ENCODE data around the gene LAGE3. TPM values are rescaled to one million over a fixed set of nuclear protein-coding genes. Genes with fewer than 3 reads are reported as not detected.

Gene LAGE3
- total and polyA plus RNA-seq, 10 of the 15 experiments (the other 5 are each of a cell fraction or from before 2014, with no cell fraction given): 5.3 to 63.7 (median 19.7) TPM

GRCh38 chrX:154465601-154466000, 13.5 kb downstream of the LAGE3 start (continued):
- no peak for TF ChIP-seq PKNOX1 (IDR thresholded peaks at IDR 0.05)
- no peak for TF ChIP-seq RCOR1 (conservative IDR thresholded peaks at IDR 0.05; ENCODE audit: low read depth, low read length)
- TF ChIP-seq CUX1 (IDR thresholded peaks at IDR 0.05; ENCODE audit: insufficient replicate concordance, low read depth, low read length): no peak

GRCh38 chrX:154464806-154465365, 14.2 kb downstream of the LAGE3 start:
- Histone ChIP-seq H3K4me3 (no peak overlapping the region), H3K27me3 (replicated peaks in 1 of 2; ENCODE audit: control insufficient read depth in 2 of 2, insufficient read depth in 2 of 2, low read length in 1 of 2) (no peaks in the 10 kb centered on the region), H3K36me3 (ENCODE audit: control insufficient read depth in 2 of 2, insufficient read depth in 2 of 2, low read length in 1 of 2) (peaks cover 0 to 2% of the 10 kb centered on the region in 2 experiments; a peak in 2 of 4 replicates), H3K4me1 (ENCODE audit: control insufficient read depth, insufficient read depth, low read length) (no peaks in the 10 kb centered on the region), H3K79me2 (ENCODE audit: control insufficient read depth, insufficient read depth, low read length) (no peaks in the 10 kb centered on the region), H4K20me1 (ENCODE audit: control insufficient read depth, insufficient read depth) (no peaks in the 10 kb centered on the region), H3K9me3 (replicated peaks; ENCODE audit: control insufficient read depth, insufficient read depth, low read length) (no peaks in the 10 kb centered on the region; the same call in 2 of the 3 replicates), H3K9ac (ENCODE audit: control insufficient read depth, insufficient read depth, low read length) (no peak overlapping the region), H3K27ac (ENCODE audit: control insufficient read depth, insufficient read depth) (no peak overlapping the region), H2AFZ (ENCODE audit: control insufficient read depth, low read depth, low read length) (no peak overlapping the region), H3K4me2 (ENCODE audit: control insufficient read depth, insufficient read depth) (no peak overlapping the region)
- no TSS peak for BruUV-seq (replicated peaks)
- SMC1A ChIA-PET (ENCODE audit: uncharacterized antibody, unreplicated experiment): no interaction called here
- ATAC-seq: no peak
- FAIRE-seq: no peak
- in situ Hi-C loops (cut with MboI) (no loop called here), intact Hi-C loops (cut with micrococcal nuclease; ENCODE audit: unreplicated experiment) (no loop called here)
- POLR2A ChIA-PET: no interaction called here
- RAD21 ChIA-PET (ENCODE audit: unreplicated experiment): no interaction called here
- TF ChIP-seq FOXK2 (IDR thresholded peaks at IDR 0.05) (no peak), NRF1 (conservative IDR thresholded peaks at IDR 0.05; ENCODE audit: low read depth, low read length) (no peak), EGR1 (IDR thresholded peaks at IDR 0.05; ENCODE audit: borderline replicate concordance in 1 of 2, low read depth in 2 of 2, low read length in 2 of 2) (no peak), NFYB (IDR thresholded peaks at IDR 0.05; ENCODE audit: insufficient read depth, low read depth, low read length) (no peak), ESRRA (IDR thresholded peaks at IDR 0.05; ENCODE audit: low read length) (no peak), RAD51 (IDR thresholded peaks at IDR 0.05) (no peak), CEBPB (IDR thresholded peaks at IDR 0.05; ENCODE audit: borderline replicate concordance in 1 of 2, low read depth in 2 of 2, low read length in 2 of 2) (no peak)
- DNase-seq (ENCODE audit: low read depth, low spot score): no peak
- CTCF ChIA-PET: no interaction called here
- 87% methylated on average over 28 of the region's 28 CpGs for WGBS (ENCODE audit: insufficient coverage, insufficient replicate concordance, low lambda C conversion rate, missing lambda C conversion rate)

Measured in GM12878 (cell line).